ENCODE data around the gene IGFN1.

Gene IGFN1

DNA sequence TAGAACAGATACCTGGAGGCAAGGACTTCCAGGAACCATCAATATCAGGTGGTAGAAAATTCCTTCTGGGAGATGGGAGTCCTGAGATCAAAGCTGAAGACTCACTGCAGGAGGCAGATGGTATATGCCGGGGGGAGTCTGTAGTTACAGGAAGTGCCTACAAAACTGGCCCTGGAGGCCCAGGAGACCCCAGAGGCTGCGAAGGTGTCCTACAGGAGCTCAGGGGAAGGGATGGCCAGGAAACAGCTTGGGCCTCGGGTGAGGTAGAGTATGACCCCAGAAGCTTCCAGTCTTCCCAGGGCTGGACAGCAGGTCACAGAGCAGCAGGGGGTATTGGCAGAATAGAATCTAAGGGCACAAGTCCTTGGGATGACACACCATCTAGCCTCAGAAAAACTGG lies 16.4 kb downstream of the IGFN1 start:
- peaks cover 2% of the 10 kb centered on the region for H3K36me3 Mint-ChIP-seq (ENCODE audit: insufficient read depth)
- H3K9me3 Mint-ChIP-seq: no peaks in the 10 kb centered on the region
- ATAC-seq (replicated peaks): no peak
- H3K27me3 Mint-ChIP-seq: peaks cover 64% of the 10 kb centered on the region in 2 donors
- H3K4me3 Mint-ChIP-seq: no peak overlapping the region
- H3K4me1 Mint-ChIP-seq (ENCODE audit: low read depth in 2 of 2): no peaks in the 10 kb centered on the region
- DNase-seq: no peak
- no peak overlapping the region for H3K27ac Mint-ChIP-seq

DNA sequence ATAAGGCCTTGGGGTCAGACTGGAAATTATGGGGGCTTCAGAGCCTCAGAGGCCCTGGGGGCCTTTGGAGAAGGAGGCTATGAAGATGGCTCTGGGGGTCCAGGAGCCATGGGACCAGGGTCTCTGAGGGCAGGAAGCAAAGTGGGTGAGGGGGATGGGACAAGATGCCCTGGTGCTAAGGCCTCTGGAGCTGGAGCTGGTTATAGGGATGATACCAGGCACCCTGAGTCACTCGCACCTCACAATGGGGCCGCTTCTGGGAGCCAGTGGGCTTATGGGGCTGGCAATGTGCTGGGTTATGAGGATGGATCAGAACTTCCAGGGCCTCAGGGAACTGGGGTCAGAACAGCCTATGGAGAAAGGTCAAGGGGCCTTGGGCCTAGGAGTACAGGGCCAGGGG lies 17.6 kb downstream of the IGFN1 start:
- H3K27ac Mint-ChIP-seq: no peak overlapping the region
- H3K4me3 Mint-ChIP-seq: no peak overlapping the region
- peaks cover 2% of the 10 kb centered on the region for H3K36me3 Mint-ChIP-seq (ENCODE audit: insufficient read depth)
- H3K9me3 Mint-ChIP-seq: no peaks in the 10 kb centered on the region
- DNase-seq: no peak
- peaks cover 61 to 74% of the 10 kb centered on the region in 2 donors for H3K27me3 Mint-ChIP-seq
- no peaks in the 10 kb centered on the region for H3K4me1 Mint-ChIP-seq (ENCODE audit: low read depth in 2 of 2)
- no peak for ATAC-seq (replicated peaks)

DNA sequence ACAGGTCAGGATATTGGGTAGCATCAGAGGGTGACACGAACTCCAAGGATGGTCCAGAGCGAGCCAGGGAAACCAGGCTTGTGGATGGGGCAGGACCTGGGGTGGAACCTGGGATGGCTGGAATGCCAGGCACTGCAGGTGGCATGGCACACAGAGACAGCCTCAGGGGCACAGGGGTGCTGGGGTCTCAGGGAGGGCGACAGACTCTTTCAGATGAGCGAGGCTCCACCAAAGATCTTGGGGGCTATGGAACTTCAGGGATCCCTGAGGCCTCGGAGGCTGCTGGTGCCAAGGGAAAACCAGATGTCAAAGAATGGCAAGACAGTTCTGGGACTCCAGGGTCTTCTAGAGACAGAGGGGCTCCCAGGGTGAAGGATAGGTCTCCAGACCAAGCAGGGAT lies 21.4 kb downstream of the IGFN1 start:
- Mint-ChIP-seq H3K36me3 (ENCODE audit: insufficient read depth) (peaks cover 2% of the 10 kb centered on the region), H3K4me3 (no peak overlapping the region), H3K4me1 (ENCODE audit: low read depth in 2 of 2) (no peaks in the 10 kb centered on the region), H3K27ac (no peak overlapping the region), H3K9me3 (no peaks in the 10 kb centered on the region), H3K27me3 (peaks cover 44 to 58% of the 10 kb centered on the region in 2 donors)
- ATAC-seq (replicated peaks) (no peak), DNase-seq (no peak)

DNA sequence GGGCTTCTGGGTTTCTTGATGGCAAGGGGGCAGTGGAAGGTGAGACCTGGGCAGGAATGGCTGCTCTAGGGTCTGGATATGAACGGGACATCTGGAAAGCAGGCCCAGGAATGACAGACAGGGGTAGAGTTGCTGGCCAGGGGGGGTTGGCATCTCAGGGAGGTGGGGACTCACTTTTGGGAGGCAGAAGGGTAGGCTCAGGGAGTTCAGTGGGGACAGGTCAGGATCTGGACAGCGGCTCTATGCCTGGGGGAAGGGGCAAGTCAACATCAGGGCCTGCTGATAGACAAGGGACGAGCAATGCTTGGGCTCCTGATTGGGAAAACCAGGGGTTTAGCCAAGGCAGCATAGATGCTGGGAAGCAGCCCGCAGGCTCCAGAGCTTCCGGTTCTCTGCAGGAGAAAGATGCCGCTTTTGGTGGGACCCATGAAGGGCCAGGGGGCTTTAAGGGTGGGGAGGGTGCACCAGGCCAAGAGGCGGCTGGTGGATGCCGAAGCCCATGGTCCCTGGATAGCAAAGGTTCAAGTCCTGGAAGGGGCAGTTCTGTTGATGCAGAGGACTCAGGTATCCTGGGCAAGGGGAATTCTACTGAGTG lies 21.9 kb downstream of the IGFN1 start:
- no peak overlapping the region for H3K27ac Mint-ChIP-seq
- no peaks in the 10 kb centered on the region for H3K9me3 Mint-ChIP-seq
- no peaks in the 10 kb centered on the region for H3K4me1 Mint-ChIP-seq (ENCODE audit: low read depth in 2 of 2)
- H3K27me3 Mint-ChIP-seq: peaks cover 42 to 54% of the 10 kb centered on the region in 2 donors
- DNase-seq (no peak), ATAC-seq (replicated peaks) (no peak)
- no peak overlapping the region for H3K4me3 Mint-ChIP-seq
- H3K36me3 Mint-ChIP-seq (ENCODE audit: insufficient read depth): peaks cover 2% of the 10 kb centered on the region

DNA sequence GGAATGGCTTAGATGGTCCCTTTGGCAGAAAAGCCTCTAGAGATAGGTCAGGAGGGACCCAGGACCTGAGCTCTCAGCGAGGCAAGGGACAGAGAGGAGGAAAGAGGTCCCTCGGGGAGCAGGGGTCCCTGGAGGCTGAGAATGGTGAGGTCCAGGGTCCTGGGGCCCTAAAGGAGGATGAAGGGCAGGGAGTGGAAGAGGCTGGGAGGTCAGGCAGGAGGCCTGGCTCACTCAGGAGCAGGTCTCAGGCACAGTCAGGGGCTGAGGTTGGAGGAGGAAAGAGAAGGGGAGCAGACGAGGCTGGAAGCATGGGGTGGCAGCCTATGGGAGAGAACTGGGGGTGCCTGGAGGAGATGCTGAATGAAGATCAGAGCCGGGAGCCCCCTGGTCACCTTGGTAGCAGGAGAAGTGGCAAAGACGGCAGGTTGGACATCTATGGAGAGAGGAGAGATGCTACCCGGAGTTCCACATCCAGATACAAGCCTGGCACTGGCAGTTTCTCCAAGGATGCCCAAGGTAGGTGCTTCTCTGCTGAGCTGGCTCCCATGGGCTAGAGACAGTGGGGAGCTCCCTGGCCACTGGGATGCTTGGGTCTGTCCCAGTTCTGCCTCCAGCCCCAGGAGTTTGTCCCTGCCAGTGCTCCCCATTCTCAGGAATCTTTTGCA lies 22.6 kb downstream of the IGFN1 start:
- H3K27ac Mint-ChIP-seq: no peak overlapping the region
- H3K36me3 Mint-ChIP-seq (ENCODE audit: insufficient read depth): peaks cover 2% of the 10 kb centered on the region

DNA sequence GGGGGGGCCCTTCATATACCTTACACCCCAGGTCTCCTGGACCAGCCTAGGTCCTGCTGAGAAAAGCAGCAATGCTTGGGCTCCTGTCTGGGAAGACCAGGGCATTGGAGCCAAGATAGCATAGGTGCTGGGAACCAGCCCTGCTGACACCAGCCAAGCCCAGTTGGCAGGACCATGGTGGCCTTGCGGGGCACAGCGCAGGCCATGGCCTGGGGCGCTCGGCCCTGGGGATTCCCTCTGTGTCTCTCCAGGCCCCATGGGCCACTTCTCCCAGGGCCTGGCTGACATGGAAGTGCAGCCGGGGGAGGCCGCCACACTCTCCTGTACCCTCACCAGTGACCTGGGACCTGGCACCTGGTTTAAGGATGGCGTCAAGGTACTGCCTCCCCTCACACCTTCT lies 23.3 kb downstream of the IGFN1 start:
- no peak overlapping the region for H3K27ac Mint-ChIP-seq
- ATAC-seq (replicated peaks) (no peak), DNase-seq (no peak)
- no peaks in the 10 kb centered on the region for H3K9me3 Mint-ChIP-seq
- H3K4me3 Mint-ChIP-seq: no peak overlapping the region
- H3K36me3 Mint-ChIP-seq (ENCODE audit: insufficient read depth): peaks cover 2% of the 10 kb centered on the region
- H3K27me3 Mint-ChIP-seq: peaks cover 30 to 41% of the 10 kb centered on the region in 2 donors
- no peaks in the 10 kb centered on the region for H3K4me1 Mint-ChIP-seq (ENCODE audit: low read depth in 2 of 2)

More for the DNA sequence above, 22.6 kb downstream of the IGFN1 start:
- H3K4me3 Mint-ChIP-seq: no peak overlapping the region
- DNase-seq (no peak), ATAC-seq (replicated peaks) (no peak)
- H3K27me3 Mint-ChIP-seq: peaks cover 36 to 48% of the 10 kb centered on the region in 2 donors
- H3K9me3 Mint-ChIP-seq: no peaks in the 10 kb centered on the region
- H3K4me1 Mint-ChIP-seq (ENCODE audit: low read depth in 2 of 2): no peaks in the 10 kb centered on the region

DNA sequence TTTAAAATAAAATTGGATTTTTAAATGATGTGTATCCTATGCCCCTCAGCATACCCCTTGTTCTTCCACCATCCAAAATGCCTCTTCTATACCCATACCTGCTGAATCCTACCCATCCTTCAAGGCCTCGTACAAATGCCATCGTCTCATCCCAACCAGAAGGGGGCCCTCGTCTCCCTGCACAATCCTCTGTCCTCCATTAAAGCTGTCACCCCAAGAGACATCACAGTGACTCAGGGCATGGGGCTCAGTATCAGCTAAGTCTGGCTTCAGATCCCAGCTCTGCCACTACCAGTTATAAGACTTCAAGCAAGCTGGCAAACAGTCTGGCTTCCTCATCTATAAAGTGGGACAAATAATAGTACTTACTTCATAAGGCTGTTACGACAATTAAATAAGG lies 23.8 kb downstream of the IGFN1 start:
- ATAC-seq (replicated peaks) (no peak), DNase-seq (no peak)
- Mint-ChIP-seq H3K36me3 (ENCODE audit: insufficient read depth) (peaks cover 2% of the 10 kb centered on the region), H3K9me3 (no peaks in the 10 kb centered on the region), H3K4me3 (no peak overlapping the region), H3K27ac (no peak overlapping the region), H3K27me3 (peaks cover 24 to 35% of the 10 kb centered on the region in 2 donors), H3K4me1 (ENCODE audit: low read depth in 2 of 2) (no peaks in the 10 kb centered on the region)

DNA sequence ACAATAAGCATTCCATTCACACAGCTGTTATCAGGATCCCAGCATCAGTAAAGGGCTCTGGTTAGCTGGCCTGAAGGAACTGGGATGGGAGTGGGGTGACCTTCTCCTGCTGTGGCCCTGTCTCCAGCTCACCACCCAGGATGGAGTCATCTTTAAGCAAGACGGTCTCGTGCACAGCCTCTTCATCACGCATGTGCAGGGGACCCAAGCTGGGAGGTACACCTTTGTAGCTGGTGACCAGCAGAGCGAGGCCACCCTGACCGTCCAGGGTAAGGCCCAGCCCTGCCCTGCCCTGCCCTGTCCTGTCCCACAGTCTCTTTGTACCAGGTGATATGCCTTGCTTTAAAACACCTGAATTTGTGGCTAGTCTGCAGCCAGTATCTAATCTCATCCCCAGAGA lies 24.3 kb downstream of the IGFN1 start:
- Mint-ChIP-seq H3K27me3 (peaks cover 20 to 31% of the 10 kb centered on the region in 2 donors), H3K4me3 (no peak overlapping the region), H3K4me1 (ENCODE audit: low read depth in 2 of 2) (no peaks in the 10 kb centered on the region), H3K36me3 (ENCODE audit: insufficient read depth) (peaks cover 2% of the 10 kb centered on the region), H3K9me3 (no peaks in the 10 kb centered on the region), H3K27ac (no peak overlapping the region)
- DNase-seq (no peak), ATAC-seq (replicated peaks) (no peak)

DNA sequence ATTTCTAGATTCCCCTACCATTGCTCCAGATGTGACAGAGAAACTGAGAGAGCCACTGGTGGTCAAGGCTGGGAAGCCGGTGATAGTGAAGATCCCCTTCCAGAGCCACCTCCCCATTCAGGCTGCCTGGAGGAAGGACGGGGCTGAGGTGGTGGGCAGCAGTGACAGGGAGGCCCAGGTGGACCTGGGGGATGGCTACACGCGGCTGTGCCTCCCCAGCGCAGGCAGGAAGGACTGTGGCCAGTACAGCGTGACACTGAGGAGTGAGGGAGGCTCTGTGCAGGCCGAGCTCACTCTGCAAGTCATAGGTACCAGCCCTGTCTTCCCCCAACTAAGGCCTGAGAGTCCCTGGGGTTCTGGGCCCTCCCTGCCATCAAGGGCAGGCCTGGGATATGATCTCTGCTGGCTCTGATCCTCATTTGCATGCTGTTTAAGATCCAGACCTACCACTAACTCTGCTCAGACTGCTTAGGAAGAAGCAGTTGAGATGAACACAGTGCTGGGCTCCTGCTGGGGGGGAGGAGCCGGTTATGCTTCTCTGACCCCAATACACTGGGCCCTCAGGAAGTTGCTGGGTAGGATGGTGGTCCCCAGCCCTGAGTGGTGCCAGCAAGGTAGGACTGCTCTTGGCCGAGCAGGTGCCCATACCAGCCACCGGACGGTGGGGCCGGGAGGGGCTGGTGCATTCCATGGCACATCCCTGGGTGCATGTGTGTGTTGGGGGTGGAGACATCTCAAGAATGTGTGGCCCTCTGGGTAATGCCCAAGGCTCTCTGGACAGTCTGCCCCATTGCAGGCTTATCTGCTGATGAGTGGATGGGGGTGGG lies 25.1 kb downstream of the IGFN1 start:
- ATAC-seq (replicated peaks) (no peak), DNase-seq (no peak)
- H3K36me3 Mint-ChIP-seq (ENCODE audit: insufficient read depth): peaks cover 2% of the 10 kb centered on the region
- no peaks in the 10 kb centered on the region for H3K4me1 Mint-ChIP-seq (ENCODE audit: low read depth in 2 of 2)
- no peak overlapping the region for H3K27ac Mint-ChIP-seq
- no peak overlapping the region for H3K4me3 Mint-ChIP-seq
- H3K9me3 Mint-ChIP-seq: no peaks in the 10 kb centered on the region
- peaks cover 17 to 24% of the 10 kb centered on the region in 2 donors for H3K27me3 Mint-ChIP-seq

DNA sequence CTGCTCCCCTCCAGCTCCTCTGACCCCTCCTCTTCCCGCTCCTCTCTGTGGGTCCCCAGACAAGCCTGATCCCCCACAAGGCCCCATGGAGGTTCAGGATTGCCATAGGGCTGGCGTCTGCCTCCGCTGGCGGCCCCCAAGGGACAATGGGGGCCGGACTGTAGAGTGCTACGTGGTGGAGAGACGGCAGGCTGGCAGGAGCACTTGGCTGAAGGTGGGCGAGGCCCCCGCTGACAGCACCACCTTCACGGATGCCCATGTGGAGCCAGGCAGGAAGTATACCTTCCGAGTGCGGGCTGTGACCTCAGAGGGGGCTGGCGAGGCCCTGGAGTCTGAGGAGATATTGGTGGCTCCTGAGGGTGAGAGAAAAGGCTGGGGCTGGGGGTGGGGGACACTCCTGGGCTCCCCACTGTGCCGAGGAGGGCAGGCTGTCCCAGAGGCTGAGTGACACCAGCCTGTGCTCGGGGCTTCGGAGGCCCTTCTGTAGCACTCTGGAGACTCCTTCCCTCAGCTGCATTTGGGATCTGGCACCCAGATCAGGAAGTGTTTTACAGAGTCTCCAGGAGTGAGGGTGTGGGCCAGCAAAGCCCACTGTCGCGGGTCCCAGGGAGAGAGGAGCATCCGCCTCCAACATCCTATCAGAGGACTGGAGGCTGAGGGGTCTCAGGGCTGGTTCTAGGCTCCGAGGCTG lies 25.9 kb downstream of the IGFN1 start:
- Mint-ChIP-seq H3K4me3 (no peak overlapping the region), H3K36me3 (ENCODE audit: insufficient read depth) (peaks cover 2% of the 10 kb centered on the region), H3K27me3 (peaks cover 9 to 17% of the 10 kb centered on the region in 2 donors), H3K9me3 (no peaks in the 10 kb centered on the region), H3K27ac (no peak overlapping the region), H3K4me1 (ENCODE audit: low read depth in 2 of 2) (no peaks in the 10 kb centered on the region)
- no peak for DNase-seq
- ATAC-seq (replicated peaks): no peak

DNA sequence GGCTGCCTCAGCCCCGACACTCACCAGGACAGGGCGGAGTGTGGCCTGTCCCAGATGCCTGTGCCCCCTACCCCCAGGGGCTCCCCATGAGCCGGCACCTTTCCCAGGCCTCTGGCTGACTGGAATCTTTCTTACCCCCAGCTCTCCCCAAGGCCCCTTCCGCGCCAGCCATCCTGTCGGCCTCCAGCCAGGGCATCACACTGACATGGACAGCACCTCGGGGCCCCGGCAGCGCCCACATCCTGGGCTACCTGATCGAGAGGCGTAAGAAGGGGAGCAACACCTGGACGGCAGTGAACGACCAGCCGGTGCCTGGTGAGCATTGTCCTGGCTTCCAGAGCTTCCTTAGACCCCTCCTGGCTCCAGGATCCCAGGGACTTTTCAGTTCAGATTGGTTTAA lies 26.5 kb downstream of the IGFN1 start:
- H3K36me3 Mint-ChIP-seq (ENCODE audit: insufficient read depth): no peaks in the 10 kb centered on the region
- no peak overlapping the region for H3K27ac Mint-ChIP-seq
- DNase-seq: no peak
- ATAC-seq (replicated peaks): no peak
- H3K9me3 Mint-ChIP-seq: no peaks in the 10 kb centered on the region
- peaks cover 3 to 10% of the 10 kb centered on the region in 2 donors for H3K27me3 Mint-ChIP-seq
- no peak overlapping the region for H3K4me3 Mint-ChIP-seq
- H3K4me1 Mint-ChIP-seq (ENCODE audit: low read depth in 2 of 2): no peaks in the 10 kb centered on the region

DNA sequence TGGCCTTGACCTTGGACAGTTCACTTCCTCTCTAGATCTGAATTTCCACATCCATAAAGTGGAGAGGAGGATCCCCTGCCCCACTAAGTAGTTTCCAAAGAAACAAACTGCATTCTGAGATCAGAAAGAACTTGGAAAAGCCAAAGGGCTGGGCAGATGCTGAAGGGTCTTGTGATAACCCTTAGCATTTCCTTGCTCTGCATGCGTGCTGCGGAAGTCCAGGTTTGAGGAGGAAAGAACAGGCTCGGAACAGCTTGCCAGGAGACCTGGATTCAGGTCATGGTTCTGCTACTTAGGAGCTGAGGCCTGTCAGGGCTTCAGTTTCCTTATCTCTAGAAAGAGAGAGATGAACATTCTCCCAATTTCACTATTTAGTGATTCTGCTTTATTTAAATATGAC lies 27.2 kb downstream of the IGFN1 start:
- Mint-ChIP-seq H3K27me3 (peaks cover 0 to 5% of the 10 kb centered on the region in 2 donors), H3K4me3 (no peak overlapping the region), H3K9me3 (no peaks in the 10 kb centered on the region), H3K4me1 (ENCODE audit: low read depth in 2 of 2) (peaks cover 0 to 1% of the 10 kb centered on the region in 2 donors), H3K36me3 (ENCODE audit: insufficient read depth) (no peaks in the 10 kb centered on the region), H3K27ac (no peak overlapping the region)
- ATAC-seq (replicated peaks) (no peak), DNase-seq (no peak)

DNA sequence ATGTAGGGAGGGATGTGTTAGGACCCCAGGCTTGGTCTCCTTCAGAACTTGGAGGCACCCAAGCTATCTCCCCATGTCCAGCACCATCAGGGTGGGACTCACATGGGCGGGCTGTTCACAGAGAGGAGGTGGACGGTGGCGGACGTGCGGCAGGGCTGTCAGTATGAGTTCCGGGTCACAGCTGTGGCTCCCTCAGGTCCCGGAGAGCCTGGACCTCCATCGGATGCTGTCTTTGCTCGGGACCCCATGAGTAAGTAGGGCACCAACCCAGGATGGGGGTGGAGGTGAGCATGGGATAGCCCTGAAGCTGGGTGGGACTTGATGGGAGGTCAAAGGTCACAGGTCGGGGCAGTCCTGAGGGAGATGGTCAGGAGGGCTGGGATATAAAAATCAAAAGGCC lies 27.8 kb downstream of the IGFN1 start:
- H3K4me1 Mint-ChIP-seq (ENCODE audit: low read depth in 2 of 2): peaks cover 0 to 1% of the 10 kb centered on the region in 2 donors
- H3K27me3 Mint-ChIP-seq: no peaks in the 10 kb centered on the region
- no peak overlapping the region for H3K27ac Mint-ChIP-seq
- no peaks in the 10 kb centered on the region for H3K9me3 Mint-ChIP-seq
- DNase-seq: no peak
- H3K36me3 Mint-ChIP-seq (ENCODE audit: insufficient read depth): no peaks in the 10 kb centered on the region
- no peak overlapping the region for H3K4me3 Mint-ChIP-seq
- ATAC-seq (replicated peaks): no peak
